KMS-11 (cell line): ENCODE data around the gene IPO8.

Experiments used
- H2AFZ ChIP-seq: fragments of 200-600 bp; sonication (generic); 2 replicates; pipeline ENCODE4 v1.6.1; 2016; ENCODE audit warnings: antibody characterized with exemption, mixed run types, low read depth
- H3K27ac ChIP-seq: fragments of 200-600 bp; sonication (generic); 2 replicates; pipeline ENCODE4 v1.6.1; 2016; ENCODE audit warnings: mild to moderate bottlenecking, mixed run types
- H3K27me3 ChIP-seq: fragments of 200-600 bp; sonication (generic); 2 replicates; pipeline ENCODE4 v1.6.1; 2017; ENCODE audit warnings: mild to moderate bottlenecking, low read depth, mixed run types, moderate library complexity; ENCODE audit not compliant: insufficient read depth
- H3K36me3 ChIP-seq: fragments of 200-600 bp; sonication (generic); 2 replicates; pipeline ENCODE4 v1.6.1; 2017; ENCODE audit warnings: mild to moderate bottlenecking, mixed run types; ENCODE audit not compliant: insufficient read depth
- H3K4me1 ChIP-seq: fragments of 200-600 bp; sonication (generic); 2 replicates; pipeline ENCODE4 v1.6.1; 2016; ENCODE audit warnings: mild to moderate bottlenecking, low read depth, mixed run types; ENCODE audit not compliant: poor library complexity, severe bottlenecking
- H3K4me2 ChIP-seq: fragments of 200-600 bp; sonication (generic); 2 replicates; pipeline ENCODE4 v1.7.0; 2016; ENCODE audit warnings: mild to moderate bottlenecking, mixed run types
- H3K4me3 ChIP-seq: fragments of 200-600 bp; sonication (generic); IDR thresholded peaks from 2 replicates; pipeline ENCODE4 v1.6.1; 2017; ENCODE audit warnings: low read depth, low read length, mixed read lengths; ENCODE audit not compliant: insufficient read depth
- H3K79me2 ChIP-seq: fragments of 200-600 bp; sonication (generic); 2 replicates; pipeline ENCODE4 v1.6.1; 2016; ENCODE audit warnings: low read depth, mixed run types; ENCODE audit not compliant: insufficient read depth
- H3K9ac ChIP-seq: fragments of 200-600 bp; sonication (generic); 2 replicates; pipeline ENCODE4 v1.6.1; 2016; ENCODE audit warnings: mild to moderate bottlenecking, mixed run types
- H4K20me1 ChIP-seq: fragments of 200-600 bp; sonication (generic); 2 replicates; pipeline ENCODE4 v1.6.1; 2016; ENCODE audit warnings: mild to moderate bottlenecking, mixed run types; ENCODE audit not compliant: insufficient read depth
- TF ChIP-seq, protein P1 (sequence below): fragments of 200-600 bp; sonication (generic); conservative IDR thresholded peaks from 2 replicates; pipeline ENCODE4 v1.6.1; 2017; ENCODE audit warnings: low read depth, mild to moderate bottlenecking, antibody characterized with exemption, low read length, moderate library complexity, mixed read lengths

Gene IPO8

DNA sequence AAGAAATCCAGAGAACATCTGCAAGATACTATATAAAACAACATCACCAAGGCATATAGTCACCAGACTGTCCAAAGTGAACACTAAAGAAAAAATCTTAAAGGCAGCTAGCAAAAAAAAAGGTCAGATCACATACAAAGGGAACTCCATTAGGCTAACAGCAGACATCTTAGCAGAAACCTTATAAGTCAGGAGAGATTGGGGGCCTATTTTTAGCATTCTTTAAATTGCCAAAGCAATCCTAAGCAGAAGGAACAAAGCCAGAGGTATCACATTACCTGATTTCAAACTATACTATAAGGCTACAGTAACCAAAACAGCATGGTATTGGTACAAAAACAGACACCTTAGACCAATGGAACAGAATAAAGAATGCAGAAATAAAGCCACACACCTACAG is 92.5 kb downstream of the IPO8 start:
- Histone ChIP-seq H3K27ac (no peak overlapping the region), H3K27me3 (no peaks in the 10 kb centered on the region), H3K79me2 (no peaks in the 10 kb centered on the region), H4K20me1 (no peaks in the 10 kb centered on the region), H3K4me3 (no peak overlapping the region), H3K36me3 (no peaks in the 10 kb centered on the region), H3K4me1 (no peaks in the 10 kb centered on the region), H3K4me2 (no peak overlapping the region), H3K9ac (no peak overlapping the region), H2AFZ (no peak overlapping the region)
- TF ChIP-seq, protein P1, sequence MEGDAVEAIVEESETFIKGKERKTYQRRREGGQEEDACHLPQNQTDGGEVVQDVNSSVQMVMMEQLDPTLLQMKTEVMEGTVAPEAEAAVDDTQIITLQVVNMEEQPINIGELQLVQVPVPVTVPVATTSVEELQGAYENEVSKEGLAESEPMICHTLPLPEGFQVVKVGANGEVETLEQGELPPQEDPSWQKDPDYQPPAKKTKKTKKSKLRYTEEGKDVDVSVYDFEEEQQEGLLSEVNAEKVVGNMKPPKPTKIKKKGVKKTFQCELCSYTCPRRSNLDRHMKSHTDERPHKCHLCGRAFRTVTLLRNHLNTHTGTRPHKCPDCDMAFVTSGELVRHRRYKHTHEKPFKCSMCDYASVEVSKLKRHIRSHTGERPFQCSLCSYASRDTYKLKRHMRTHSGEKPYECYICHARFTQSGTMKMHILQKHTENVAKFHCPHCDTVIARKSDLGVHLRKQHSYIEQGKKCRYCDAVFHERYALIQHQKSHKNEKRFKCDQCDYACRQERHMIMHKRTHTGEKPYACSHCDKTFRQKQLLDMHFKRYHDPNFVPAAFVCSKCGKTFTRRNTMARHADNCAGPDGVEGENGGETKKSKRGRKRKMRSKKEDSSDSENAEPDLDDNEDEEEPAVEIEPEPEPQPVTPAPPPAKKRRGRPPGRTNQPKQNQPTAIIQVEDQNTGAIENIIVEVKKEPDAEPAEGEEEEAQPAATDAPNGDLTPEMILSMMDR: no peak

DNA sequence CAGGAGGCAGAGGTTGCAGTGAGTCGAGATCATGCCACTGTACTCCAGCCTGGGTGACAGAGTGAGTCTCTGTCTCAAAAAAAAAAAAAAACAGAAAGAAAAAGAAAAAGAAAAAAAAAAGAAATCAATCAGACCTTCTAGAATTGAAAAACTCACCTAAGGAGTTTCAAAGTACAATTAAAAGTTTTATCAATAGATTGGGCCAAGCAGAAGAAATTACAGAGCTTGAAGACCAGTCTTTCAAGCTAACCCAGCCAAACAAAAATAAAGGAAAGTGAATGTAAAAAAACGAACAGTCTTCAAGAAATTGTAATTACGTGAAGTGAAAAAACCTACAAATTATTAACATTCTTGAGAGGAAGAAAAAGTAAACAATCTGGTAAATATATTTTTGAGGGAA is 93.0 kb downstream of the IPO8 start:
- Histone ChIP-seq H3K36me3 (no peaks in the 10 kb centered on the region), H3K4me2 (no peak overlapping the region), H3K4me1 (no peaks in the 10 kb centered on the region), H3K4me3 (no peak overlapping the region), H3K27me3 (no peaks in the 10 kb centered on the region), H4K20me1 (no peaks in the 10 kb centered on the region), H3K79me2 (no peaks in the 10 kb centered on the region), H3K27ac (no peak overlapping the region), H3K9ac (no peak overlapping the region), H2AFZ (no peak overlapping the region)
- TF ChIP-seq, protein P1: no peak

DNA sequence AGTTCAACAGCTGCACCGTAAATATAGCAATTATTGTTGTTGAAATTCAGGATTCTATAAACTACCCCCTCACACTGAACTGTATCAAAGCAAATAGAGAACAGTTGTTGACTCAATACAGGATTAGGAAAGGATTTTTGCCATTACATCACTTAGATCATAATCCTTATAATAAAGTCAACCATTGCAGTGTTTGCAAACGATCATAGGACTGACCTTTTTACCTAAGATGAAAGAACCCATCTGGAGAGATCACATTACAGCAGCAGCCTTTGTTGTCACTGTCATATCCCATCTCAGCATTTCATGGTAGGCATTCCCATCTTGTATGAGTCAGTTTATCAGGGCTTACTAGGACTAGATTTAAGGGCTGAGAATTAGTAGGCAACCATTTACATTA is 96.1 kb downstream of the IPO8 start:
- Histone ChIP-seq H3K4me1 (no peaks in the 10 kb centered on the region), H3K4me2 (no peak overlapping the region), H3K27ac (no peak overlapping the region), H3K36me3 (no peaks in the 10 kb centered on the region), H3K9ac (no peak overlapping the region), H3K79me2 (no peaks in the 10 kb centered on the region), H2AFZ (no peak overlapping the region), H3K27me3 (no peaks in the 10 kb centered on the region), H4K20me1 (no peaks in the 10 kb centered on the region), H3K4me3 (no peak overlapping the region)
- TF ChIP-seq, protein P1: no peak

DNA sequence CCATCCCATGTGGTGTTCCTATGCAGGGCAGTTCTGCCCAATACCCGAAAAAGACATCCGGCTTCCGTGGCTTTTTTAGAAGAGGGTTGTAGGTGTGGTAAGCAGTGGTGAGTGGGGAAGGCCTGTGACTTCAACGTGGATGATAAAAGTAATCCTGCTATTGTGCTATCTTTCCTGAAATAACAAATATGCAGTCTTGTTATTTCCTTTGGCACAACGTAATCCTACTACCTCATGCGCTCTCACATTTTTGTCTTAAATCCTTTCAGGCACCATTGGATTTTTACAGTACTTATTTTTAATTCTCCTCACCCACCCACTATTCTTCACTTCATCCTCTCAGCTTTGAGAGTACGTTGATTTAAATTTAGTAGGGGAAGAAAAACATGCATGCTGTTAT is 96.8 kb downstream of the IPO8 start:
- Histone ChIP-seq H3K27me3 (no peaks in the 10 kb centered on the region), H3K27ac (no peak overlapping the region), H4K20me1 (no peaks in the 10 kb centered on the region), H3K9ac (no peak overlapping the region), H3K36me3 (no peaks in the 10 kb centered on the region), H3K79me2 (no peaks in the 10 kb centered on the region), H2AFZ (no peak overlapping the region), H3K4me2 (no peak overlapping the region), H3K4me3 (no peak overlapping the region), H3K4me1 (no peaks in the 10 kb centered on the region)
- TF ChIP-seq, protein P1: no peak

DNA sequence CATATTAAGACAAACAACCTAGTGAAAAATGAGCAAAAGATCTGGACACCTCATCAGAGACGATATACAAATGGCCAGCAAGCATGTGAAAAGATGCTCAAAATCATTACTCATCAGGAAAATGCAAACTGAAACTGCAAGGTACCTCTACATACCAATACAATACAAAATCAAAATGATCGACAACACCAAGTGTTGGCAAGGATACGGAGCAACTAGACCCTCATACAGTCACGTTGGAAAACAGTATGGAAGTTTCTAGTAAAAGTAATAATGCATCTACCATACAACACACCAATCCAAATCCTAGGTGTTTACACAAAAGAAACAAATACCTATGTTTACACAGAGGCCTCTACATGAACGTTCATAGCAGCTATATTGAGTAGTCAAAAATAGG is 99.9 kb downstream of the IPO8 start:
- Histone ChIP-seq H3K9ac (no peak overlapping the region), H4K20me1 (no peaks in the 10 kb centered on the region), H3K4me3 (no peak overlapping the region), H3K4me2 (no peak overlapping the region), H3K79me2 (no peaks in the 10 kb centered on the region), H3K27me3 (no peaks in the 10 kb centered on the region), H3K27ac (no peak overlapping the region), H2AFZ (no peak overlapping the region), H3K4me1 (no peaks in the 10 kb centered on the region), H3K36me3 (no peaks in the 10 kb centered on the region)
- TF ChIP-seq, protein P1: no peak
